GDM1 (cell line): Measurements from ENCODE around the gene ACTN4.

ENCODE experiments used
- DNase-seq: peaks from one replicate; lab custom pipeline; 2025; lab: John Stamatoyannopoulos, UW

ACTN4 gene

DNA sequence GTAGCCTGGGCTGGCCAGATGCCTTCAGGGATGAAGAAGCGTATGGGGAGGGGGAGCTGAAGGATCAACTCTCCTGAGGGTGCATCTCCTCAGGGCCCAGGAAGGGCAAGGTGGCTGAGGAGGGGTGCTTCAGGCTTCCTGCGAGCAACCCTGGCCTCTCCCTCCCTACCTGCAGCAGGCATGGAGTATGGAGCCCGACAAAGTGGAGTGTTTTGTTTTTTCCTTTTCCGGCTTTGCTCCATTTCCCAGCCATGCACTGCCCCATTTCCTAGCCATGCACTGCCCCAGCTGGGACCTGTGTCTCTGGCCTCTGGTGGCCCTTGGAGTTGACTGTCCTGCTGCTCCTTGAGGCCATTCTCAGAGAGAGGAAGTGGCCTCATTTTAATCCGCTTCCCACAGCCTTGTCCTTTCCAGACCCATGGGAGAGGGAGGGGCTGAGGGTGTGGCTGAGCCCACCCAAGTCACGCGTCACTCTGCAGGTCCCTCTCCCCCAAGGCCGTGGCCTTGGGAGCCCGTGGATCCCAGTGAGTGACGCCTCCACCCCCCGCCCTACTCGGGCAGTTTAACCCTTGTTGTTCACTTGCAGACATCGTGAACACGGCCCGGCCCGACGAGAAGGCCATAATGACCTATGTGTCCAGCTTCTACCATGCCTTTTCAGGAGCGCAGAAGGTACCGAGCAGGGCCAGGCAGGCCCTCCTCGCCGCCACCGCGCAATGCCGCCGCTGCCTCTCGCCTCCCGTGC lies 62.4 kb downstream of the ACTN4 start:
- DNase-seq: no peak

DNA sequence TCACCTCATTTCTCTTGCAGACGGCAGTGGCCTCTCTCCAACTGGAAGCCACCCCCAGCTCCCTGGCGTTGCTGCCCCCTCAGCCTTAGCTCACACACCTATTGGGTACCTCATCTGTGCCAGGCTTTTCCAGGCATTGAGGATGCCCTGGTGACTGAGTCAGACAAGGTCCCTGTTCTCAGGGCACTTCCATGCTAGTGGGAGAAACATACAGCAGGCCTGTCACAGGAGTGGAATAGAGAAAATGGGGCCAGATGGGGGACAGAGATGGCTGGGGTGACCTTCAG lies 62.9 kb downstream of the ACTN4 start:
- no peak for DNase-seq

DNA sequence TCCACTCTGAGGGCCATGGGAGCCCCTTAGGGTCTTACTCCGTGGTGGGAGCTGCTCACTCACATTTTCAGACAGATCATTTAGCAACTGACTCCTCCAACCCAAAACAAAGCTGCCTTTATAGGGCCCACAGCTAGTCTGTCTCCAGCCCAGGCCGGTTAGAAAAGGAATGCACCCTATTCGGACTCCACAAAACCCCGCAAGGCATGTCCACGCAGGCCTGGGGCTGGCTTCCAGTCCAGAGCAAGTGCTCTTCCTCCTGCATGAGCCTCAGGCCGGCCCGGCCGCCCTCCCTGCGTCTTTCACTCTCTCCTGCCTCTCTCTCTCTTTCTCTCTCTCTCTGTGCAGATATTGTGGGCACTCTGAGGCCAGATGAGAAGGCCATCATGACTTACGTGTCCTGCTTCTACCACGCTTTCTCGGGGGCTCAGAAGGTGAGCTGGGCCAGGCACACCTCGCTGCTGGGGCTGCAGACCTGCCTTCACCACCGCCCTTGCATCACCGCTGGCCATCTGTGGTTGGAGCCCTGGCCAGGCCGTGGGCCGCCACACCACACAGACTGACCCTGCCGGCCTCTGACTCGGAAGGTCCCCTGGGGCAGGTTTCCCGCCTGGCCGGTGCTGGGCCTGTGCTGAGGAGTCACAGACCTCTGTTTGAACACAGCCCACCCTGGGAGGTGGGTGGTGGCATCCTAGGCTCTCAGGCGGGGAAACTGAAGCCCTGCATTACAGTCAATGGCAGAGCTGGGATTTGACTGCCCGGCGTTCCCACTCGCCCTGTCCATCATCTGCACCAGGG lies 63.7 kb downstream of the ACTN4 start:
- DNase-seq: no peak

DNA sequence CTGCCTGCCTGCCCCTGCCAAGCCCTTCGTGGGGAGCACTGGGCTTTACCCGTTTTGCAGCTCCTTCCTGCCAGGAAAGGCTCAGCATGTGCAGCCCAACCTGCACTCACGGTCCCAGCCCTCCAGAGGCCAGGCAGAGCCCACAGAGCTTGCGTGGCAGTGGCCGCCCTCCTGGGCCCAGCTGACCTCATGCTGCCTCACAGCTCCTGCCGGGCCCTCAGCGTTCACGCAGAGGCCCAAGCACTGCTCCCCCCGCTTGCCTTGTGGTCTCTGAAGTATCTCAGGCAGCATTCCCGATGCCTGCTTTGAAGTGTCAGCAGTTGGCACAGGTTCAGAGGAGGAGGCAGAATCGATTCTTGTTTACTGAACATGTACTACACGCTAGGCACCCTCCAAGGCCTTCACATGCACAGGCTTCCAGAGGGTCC lies 64.3 kb downstream of the ACTN4 start:
- DNase-seq: no peak

DNA sequence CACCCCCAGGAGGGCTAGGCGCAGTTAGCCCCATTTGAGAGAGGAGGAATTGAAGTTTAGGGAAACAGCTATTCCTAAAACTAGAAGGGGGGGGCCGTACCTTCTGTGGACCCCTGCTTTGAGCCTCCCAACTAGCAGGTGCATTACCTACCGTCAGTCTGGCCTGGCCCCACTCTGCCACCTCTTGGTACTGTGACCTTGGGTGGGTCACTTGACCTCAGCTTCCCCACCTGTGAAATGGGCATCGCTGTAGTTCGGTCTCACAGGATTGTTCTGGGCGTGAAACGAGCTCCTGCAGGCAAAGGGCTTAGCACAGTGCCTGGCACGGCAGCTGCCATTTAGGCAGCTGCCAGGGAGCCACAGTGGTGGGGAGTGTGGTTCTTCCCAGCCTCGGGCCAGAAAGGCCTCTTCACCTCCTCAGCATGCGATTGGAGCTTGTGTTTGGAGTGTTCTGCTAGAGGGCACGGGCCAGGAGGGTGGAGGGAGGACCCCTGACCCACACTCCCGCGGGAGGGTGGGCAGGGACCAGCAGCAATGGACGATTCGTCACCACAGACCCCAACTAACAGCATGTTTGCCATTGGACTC lies 64.8 kb downstream of the ACTN4 start:
- no peak for DNase-seq

DNA sequence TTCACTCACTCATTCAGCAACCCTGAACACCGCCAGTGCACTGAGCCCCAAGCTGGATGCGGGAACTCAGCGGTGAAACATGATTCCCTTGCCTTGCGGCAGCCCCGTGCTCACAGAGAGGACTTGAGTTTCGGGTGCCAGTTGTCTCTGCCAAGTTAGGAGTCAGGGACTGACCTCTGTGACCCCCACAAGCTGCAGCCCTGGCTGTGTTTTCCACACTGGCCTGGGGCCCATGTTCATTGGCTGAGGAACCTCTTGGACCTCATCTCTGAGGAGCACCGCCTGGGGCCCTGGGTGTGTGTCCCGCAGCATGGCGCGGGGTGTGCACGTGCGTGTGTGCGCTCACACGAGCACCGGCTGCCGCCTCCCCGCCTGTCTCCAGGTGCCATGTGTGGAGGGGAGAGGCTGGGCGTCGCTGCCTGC lies 65.8 kb downstream of the ACTN4 start:
- DNase-seq: no peak

DNA sequence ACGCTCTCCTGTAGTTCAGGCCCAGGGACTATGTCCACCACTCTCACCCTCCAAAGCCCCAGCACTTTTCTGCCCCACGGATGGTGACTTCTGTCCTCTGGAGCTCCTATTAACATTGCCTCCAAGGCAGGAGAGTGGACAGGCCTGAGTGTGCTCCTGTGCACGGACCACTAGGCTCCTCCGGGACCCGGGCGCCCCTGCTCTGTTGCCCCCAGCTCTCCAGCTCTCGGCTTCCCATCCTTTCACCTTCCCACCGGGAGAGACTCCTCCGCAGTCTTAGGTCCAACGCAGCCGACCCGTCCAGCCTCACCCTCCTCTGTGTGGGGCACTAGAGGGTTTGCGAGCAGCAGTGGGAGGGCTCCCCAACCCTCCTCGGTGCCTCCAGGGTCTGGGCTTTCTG lies 66.4 kb downstream of the ACTN4 start:
- DNase-seq: no peak

DNA sequence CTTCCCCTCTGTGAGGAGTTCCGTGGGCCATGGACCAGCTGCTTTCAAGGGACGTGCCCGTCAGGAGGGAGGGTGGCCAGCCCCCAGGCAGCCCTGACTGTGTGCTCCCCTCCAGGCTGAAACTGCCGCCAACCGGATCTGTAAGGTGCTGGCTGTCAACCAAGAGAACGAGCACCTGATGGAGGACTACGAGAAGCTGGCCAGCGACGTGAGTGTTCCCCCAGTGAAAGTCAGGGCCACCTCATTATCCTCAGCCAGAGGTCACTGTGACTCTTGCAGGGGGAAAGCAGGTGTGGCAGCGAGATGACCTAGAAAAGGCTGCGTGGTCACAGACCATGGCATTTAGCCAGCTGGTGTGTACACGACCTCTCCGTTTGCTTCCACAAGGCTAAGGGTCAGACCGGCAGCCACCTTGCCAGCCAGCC lies 66.9 kb downstream of the ACTN4 start:
- no peak for DNase-seq

DNA sequence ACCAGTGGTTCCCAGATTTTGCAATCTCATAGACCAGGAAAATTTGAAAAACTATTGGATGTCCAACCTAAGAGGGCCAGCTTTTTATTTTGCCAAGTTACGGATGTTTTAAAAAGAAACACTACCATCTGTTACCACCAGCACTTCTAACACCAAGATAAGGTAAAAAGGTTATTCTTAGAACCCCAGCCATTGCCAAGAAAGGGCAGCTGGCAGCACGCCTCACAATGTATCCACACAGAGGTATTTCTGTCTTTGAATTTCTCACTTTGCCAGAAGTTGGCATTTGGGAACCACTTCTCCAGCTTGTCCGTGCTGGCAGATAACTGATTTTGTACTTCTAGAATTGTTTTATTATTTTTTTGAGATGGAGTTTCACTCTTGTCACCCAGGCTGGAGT lies 68.1 kb downstream of the ACTN4 start:
- DNase-seq: no peak

DNA sequence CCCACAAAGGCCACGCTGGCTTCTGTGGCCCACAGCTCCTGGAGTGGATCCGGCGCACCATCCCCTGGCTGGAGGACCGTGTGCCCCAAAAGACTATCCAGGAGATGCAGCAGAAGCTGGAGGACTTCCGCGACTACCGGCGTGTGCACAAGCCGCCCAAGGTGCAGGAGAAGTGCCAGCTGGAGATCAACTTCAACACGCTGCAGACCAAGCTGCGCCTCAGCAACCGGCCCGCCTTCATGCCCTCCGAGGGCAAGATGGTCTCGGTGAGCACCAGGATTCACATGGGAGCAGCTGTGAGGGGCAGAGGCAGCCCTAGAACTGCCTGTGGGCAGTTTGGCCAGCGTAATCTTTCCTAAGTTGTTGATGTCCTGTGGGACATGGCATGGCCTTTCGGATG lies 69.6 kb downstream of the ACTN4 start:
- no peak for DNase-seq

DNA sequence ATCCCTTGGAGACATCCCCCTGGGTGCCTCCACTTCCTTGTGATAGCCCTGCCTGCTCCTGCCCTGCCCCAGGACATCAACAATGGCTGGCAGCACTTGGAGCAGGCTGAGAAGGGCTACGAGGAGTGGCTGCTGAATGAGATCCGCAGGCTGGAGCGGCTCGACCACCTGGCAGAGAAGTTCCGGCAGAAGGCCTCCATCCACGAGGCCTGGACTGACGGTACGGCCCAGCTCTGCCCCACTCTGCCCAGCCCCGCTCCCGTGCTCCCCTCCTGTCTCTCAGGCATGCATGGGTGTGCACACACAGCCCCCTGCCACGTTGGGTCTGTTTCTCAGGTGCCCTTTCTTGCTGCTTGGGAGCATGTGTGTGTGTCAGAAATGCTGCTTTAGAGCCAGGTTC lies 70.4 kb downstream of the ACTN4 start:
- no peak for DNase-seq

DNA sequence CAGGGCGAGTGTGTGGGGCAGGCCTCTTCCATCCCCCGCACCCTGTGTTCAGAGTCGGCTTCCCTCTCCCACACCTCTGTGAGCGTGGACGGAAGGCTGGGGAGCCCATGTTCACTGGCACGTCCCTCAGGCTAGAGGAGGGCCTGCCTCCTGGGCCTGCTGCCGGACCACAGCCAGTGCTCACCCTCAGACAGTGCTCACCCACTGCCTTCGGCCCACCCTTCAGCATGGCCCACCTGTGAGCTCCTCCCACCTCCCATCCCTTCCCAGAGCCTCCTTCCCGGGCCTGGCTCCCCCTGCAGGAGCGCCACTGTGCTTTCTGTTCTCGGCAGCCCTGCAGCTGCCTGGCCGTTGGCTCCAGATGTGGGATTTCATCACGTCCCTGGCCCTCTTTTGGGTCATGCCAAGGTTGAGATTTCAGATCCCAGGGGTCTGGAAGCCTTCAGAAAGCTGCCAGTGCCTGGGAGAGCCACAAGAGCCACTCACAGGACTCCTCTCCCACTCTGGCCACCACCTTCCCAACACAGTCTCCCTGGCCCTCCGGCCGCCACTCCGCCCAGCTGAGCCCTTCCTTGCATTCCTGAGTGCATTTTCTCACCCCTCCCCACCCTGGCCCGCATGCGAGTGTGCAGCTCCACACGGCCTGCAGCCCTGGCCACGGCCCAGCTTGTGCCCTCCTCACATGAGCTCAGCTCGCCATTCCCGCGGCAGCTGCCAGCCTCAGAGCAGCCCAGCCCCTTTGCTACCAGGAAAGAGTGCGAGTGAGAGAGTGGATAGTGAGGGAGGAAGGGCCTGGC lies 71.5 kb downstream of the ACTN4 start:
- DNase-seq: no peak

DNA sequence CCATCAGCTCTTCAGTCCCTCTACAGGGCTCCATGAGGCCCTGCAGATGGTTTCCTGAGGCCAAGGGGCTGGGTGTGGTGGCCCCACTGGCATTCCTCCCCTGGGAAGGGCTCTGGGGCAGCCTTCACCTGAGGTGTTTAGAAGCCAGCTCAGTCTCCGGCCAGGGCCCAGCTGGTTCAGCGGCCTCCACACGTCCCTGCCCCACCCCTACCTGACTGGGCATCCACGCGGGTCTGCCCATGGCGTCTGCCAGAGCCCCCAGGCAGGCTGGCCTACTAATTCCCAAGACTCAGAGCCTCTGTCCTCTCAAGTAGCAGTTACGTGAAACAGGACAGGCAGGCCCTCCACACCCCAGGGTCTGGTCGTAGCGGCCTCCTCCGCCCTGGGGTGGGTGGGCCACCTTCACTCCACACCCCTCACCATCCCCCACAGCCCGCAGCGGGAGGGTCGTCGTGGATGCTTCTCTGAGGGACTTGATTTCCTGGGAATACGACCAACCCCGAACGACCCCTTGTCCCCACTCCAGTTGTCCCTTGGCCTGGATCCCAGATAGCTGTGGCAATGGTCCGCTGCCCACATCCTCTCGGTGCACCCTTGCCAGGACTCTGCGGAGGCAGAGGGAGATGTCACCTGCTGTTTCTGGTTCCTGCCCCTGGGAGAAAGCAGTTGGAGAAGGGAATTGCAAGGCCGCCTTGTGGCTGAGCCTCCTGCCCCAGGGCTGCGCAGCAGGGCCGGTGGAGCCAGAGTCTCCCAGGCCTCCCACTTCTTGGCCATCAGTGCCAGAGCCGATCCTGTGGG lies 72.5 kb downstream of the ACTN4 start:
- DNase-seq: no peak

DNA sequence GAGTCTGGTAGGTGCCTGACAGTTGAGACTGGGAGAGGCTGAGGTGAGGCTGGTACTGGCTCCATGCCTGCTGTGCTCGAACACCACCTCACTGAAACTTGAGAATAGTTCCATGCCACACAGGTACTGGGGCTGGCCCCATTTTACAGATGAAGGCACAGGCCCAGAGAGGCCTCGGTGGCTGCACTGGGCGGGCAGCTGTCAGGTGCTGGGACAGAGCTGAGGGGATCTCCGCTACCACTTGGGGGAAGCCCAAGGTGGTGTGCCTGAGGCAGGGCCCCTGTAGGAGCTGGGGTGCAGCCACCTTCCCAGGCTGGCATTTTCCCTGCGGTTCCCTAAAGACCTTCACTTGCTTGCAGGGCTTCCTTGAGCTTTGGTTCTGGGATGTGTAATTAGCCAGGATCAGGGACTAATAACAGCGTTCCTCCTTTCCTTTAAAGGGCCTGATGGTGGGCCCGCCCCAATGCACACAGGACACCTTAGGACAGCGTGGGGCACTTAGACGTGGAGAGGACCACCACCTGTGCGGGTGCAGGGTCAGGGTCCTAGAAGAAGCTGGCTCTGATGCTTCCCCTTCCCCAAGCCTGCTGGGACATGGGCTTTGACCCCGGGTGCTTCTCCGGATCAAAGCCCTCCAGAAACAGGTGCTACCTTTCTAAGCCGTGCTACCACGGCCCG lies 73.2 kb downstream of the ACTN4 start:
- DNase-seq: no peak

DNA sequence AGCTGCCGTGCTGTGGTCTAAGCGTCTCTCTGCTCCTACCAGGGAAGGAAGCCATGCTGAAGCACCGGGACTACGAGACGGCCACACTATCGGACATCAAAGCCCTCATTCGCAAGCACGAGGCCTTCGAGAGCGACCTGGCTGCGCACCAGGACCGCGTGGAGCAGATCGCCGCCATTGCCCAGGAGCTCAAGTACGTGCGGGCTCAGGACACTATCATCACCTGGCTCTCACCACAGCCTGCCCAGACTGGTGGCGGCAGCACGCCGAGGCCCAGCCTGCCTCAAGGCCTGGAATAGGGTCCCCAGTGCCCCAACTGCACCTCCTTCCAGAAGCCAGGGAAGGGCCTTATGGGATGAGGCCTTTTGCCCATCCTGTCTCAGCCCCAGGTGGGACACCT lies 74.0 kb downstream of the ACTN4 start:
- no peak for DNase-seq

DNA sequence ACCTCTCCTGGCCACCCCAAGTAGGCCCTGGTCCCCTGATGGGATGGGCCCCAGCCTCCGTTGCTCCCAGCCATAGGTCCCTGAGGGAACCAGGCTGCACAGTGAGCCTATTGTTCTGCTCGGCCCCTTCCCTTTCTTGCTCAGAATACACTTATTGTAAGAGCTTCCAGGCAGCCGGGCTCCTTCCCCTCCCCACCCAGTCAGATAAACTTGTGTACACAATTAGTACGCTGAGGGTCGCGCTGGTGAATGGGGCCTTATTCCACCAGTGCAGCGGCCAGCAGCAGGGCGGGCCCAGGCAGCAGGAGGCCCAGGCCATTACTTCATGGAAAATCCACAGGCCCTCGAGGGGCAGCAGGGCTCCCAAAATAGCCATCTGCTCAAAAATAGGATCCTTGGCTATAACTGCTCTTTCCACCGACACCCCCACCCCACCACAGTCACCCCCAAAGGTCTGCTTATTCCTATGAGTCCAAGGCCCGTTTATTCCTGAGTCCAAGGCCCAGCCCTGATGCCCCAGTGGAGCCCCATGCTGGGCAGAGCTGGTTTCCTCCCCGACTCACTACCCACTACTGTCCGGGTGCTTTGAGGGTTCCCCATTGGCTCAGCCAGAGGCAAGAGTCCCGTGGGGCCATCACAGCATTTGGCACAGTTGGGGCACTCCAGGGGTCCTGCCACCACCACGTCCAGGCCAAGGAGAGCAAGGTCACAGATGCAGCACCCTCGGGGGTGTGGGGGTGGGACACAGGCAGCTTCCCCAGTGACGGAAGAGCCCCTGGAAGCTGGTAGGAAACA lies 74.7 kb downstream of the ACTN4 start:
- DNase-seq: no peak

DNA sequence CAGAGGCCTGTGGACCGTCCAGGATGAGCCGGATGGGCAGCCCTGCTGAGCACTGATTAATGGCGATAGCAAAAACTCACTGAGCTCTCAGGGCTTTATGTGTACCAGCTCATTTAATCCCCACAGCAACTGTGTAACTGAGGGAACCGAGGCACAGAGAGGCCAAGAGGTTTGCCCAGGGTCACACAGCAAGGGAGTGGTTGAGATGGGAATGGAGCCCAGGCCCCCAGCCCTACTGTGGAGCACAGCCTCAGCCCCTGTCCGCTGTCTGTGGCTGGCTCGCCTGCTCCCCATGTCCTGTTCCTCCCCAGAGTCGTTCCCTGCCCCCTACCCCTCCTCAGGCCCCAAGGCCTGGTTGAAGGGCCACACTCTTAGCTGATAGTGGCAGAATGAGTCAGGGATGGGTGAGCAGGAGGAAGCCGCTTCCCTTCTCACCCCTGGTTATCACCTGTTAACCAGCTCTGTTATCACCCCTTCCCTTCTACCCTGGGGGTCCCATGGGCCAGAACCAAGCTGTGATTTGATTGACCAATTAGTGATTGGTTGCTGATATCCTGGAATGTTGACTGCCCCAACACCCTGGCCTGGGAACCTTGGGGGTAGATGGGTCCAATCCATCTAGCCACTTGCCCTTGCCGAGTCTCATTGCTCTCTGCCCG lies 75.6 kb downstream of the ACTN4 start:
- no peak for DNase-seq

DNA sequence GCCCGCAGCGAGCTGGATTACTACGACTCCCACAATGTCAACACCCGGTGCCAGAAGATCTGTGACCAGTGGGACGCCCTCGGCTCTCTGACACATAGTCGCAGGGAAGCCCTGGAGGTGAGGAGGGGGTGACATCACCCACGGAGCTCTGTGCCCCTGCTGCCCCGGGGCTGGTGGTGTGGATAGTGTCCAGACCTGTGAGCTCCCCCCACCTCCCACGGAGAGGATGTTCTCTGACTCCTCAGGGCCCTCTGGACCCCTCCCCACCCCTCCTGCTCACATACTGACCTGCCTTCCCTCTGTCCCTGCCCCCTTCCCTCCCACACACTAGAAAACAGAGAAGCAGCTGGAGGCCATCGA lies 76.1 kb downstream of the ACTN4 start:
- DNase-seq: no peak

DNA sequence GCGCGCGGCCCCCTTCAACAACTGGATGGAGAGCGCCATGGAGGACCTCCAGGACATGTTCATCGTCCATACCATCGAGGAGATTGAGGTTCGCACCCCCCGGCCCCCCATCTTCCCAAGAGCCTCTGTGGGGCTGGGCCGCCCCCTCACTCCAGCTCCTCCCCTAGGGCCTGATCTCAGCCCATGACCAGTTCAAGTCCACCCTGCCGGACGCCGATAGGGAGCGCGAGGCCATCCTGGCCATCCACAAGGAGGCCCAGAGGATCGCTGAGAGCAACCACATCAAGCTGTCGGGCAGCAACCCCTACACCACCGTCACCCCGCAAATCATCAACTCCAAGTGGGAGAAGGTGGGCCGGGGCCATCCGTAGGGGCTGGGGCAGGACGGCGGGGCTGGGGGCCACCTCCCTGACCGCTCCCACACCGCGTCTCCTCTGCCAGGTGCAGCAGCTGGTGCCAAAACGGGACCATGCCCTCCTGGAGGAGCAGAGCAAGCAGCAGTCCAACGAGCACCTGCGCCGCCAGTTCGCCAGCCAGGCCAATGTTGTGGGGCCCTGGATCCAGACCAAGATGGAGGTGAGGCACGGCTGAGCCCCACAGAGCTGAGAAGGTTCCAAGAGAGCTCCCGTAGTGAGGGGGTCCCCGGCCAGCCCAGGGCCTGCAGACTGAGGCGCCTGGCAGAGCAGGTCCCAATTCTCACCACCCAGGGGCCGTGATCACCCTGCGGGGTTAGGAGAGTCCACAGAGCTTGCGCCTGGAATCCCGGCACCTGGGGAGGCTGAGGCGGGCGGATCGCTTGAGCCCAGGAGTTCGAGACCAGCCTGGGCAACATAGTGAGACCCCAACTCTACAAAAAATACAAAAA lies 76.8 kb downstream of the ACTN4 start:
- no peak for DNase-seq
